ENCODE data around the gene ZCCHC14. TPM values are rescaled to one million over a fixed set of nuclear protein-coding genes. Genes with fewer than 3 reads are reported as not detected.
"Not testable (repeated sequence)": the region's sequence is repeated elsewhere in the genome, so short reads cannot be mapped to it uniquely, and the experiment has no call there.

The ZCCHC14 gene
- total RNA-seq, 1 experiment from 2014 or later, result 4.9 TPM

DNA sequence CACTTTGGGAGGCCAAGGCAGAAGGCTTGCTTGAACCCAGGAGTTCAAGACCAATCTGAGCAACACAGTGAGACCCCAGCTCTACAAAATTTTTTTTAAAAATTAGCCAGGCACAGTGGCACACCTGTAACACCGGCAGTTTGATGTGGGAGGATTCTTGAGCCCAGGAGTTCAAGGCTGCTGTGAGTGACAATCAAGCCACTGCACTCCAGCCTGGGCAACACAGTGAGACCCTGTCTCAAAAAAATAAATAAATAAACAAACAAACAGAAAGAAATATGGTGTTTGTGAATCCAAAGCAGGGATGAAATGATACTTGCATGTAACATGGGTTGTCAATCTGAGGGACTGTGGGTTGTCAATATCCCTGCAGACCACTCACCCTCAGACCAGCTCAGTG, 125.9 kb downstream of the ZCCHC14 start:
- no peak for DNase-seq (ENCODE audit: low read depth)

DNA sequence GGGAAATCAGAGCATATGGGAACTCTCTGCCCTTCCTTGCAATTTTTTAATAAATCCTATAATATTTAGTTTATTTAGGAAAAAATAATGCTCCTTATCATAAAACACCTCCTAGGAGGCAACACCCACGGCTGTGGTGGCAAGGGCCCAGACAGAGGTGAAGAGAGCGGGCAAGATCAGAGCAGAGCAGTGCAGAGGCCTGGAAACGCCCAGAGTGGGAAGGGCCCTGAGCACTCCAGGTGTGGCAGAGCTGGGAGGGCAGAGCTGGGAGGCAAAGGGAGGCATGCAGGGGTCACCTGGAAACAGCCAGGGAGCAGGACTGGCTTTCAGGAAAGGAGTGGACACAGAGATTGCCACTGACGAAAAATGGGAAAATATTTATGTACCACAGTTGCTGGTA, 126.5 kb downstream of the ZCCHC14 start:
- no peak for DNase-seq (ENCODE audit: low read depth)

DNA sequence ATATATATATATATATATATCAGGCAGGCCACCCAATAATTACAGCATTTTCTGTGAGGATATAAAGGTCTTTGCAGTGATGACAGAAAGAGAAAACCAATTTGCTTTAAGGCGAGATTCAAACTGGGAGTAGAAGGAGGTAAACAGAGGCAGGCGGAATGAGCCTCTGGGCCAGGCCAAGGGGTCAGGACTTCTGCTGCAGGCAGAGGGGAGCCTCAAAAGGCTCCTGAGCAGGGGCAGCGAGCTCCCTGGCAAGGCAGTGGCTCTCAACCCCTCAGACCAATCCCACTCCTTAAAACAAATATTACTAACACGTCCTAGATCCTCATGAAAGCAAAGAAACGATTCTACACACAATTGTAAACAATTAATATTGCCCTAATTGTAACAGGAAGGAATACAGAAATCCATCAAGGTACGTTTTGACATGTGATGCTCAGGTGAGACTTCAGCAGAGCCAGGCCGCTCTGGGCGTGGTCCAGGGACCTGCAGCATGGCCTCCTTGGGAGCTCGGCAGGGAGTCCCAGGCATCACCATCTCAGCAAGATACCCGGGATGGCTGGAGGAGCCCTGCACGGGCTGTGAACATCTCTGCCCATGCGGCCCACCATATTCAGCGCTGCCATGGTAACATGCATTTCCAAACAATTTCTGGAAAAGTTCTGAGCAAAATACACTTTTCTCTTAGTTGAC, 127.7 kb downstream of the ZCCHC14 start:
- no peak for DNase-seq (ENCODE audit: low read depth)

DNA sequence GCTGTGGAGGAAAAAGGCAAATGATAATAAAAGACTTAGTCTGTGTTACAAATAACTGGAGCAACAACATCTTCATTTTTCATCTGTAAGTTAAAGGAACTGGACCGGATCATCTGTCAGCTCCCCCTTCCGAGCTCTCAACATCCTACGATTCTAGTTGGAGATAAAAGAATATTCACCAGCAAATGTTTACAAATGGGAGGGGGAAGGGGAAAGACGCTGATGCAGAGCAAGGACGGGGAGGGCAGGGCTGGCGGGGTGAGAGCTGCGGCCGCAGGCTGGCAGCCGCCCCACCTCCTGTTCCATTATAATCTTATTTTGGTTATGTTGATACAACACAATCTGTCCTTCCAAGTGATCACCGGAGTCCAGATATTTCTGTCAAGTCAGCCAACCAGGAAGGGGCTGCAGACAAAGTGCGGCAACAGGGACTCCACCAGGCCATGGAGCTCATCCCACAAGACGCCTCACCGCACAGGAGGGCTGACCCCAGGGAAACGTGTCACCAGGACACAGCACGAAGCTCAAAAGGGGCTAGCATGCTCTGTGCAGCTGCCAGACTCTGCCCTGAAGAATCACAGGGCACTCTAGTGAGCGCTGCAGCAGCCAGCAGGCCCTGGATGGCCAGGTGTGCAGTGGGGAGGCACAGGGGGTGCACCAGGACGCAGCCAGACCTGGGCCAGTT, 128.9 kb downstream of the ZCCHC14 start:
- no peak for DNase-seq (ENCODE audit: low read depth)

DNA sequence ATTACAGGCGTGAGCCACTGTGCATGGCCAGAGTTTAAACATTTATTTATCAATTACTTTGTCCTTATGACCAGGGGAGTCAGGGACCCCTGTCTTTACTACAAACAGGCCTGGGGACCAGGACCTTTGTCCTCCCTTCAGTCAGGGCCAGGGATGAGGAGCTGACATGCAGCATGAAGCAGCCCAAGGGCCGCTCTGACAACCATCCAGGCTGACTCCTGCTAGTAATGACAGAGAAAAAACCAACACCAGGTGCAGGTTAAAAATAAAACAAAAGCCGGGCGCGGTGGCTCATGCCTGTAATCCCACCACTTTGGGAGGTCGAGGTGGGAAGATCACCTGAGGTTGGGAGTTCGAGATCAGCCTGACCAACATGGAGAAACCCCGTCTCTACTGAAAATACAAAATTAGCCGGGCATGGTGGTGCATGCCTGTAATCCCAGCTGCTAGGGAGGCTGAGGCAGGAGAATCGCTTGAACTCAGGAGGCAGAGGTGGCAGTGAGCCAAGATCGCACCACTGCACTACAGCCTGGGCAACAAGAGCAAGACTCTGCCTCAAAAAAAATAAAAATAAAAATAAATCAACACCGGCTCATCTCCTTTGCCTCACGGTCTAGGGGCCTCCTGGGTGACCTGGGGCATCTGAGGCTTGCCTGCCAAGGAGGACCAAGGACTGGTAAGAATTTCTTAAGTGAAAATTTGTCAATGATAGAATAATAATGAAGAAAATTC, 129.8 kb downstream of the ZCCHC14 start:
- not testable (repeated sequence) for DNase-seq (ENCODE audit: low read depth)

DNA sequence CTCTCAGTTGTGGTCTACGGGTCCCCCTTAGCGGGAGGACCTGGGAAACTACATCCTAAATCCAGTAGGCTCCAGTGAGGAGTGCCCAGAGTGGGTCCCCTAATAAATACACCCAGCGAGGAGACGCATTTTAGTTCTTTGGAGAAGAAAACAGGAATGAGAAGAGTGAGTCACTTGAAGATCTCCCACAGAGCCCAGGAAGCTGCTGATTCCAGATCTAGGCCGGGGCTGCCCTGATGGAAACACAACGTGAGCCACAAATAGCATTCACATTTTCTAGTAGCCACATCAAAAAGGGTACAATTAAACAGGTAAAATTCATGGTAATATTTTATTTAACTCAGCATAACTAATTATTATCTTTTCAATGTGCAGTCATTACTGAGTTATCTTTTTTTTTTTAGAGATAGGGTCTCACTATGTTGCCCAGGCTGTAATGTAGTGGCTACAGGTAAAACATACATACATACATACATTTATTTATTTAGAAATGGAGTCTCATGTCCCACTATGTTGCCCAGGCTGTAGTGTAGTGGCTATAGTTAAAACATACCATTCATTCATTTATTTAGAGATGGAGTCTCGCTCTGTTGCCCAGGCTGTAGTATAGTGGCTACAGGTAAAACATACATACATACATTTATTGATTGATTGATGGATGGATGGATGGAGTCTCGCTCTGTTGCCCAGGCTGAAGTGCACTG, 130.8 kb downstream of the ZCCHC14 start:
- no peak for DNase-seq (ENCODE audit: low read depth)

DNA sequence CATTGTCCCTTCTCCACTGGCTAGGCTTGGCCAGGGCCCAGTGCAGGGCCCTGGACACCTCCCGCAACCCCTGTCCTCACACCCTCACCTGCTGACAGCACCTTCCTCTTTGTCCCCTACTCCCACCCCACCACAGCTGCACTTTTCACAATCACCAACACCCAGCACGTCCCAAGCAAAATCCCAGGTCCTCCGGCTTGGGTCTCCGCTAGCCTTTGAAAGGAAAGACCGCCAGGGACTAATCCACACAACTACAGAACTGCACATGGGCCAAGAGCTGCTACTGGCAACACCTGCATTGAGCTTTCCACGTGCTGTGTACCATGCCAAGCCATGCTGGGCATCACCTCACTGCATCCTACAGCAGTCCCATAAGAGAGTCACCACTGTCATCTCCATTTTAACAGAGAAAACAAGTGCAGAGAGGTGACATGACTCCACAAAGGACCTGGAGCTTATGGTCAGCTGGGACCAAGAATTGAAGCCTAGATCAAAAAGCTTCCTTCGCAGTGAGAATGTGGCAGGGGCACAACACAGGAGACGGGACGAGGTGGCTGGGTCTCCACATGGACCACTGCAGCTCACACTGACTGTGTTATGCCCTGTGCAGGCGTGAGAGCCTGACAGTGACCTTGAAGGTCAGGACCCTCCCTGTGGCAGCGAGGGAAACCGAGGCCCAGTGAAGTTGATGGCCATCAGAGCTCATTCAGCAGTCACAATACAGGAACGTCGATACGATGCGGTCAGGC, 131.8 kb downstream of the ZCCHC14 start:
- DNase-seq (ENCODE audit: low read depth), result no peak

DNA sequence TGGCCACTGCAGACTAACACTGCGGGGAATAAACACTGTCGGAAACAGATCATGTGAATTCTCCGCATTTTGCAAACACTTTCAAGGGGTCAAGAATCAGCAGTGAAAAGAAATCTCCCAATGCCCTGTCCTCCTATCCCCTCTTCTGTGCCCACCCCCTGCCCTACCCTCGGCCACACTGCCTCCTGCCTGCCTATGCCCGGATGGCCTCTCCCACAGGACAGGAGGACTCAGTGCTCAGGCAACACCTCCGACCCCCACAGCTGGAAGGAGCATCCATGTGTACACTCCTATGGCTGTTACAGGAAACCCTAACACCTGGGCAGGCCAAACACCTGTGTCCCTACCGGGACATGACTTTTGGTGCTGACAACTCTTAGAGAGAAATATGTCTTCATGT, 133.7 kb downstream of the ZCCHC14 start:
- no peak for DNase-seq (ENCODE audit: low read depth)

DNA sequence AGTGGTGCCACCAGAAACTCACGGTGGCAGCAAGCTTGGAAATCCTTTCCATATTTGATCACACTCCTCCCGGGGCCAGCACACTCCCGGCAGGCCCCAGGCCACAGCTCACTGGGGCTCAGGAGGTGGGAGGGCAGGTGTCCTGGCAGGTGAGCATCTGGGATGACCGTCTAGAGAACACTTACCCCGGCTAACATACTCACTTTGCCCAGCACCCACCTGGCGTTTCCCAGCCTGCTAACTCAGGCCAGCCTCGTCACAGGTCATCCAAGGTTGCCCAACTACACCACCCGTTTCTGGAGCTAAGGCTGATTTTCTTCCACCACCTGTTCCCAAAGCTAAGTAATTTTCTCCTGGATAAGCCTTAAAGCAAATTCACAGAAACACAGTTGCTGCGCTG, 134.1 kb downstream of the ZCCHC14 start:
- no peak for DNase-seq (ENCODE audit: low read depth)

DNA sequence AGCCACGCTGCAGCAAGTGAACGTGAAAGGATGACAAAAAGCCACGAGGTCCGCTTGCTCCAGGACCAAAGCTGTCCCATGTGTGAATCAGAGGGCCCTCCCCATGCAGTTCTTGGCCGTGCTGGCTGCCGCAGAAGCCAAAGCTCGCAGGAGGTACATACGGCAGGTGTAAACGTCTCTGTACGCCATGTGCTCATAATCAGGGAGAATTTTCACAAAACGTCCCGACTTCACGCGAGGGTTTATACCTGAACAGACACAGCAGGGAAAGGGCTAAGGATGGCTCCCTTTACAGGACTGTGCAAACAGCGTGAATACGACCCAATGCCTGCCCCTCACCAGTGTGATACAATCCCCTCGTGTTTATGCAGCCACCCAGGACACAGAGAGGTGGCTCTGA, 134.6 kb downstream of the ZCCHC14 start:
- no peak for DNase-seq (ENCODE audit: low read depth)

DNA sequence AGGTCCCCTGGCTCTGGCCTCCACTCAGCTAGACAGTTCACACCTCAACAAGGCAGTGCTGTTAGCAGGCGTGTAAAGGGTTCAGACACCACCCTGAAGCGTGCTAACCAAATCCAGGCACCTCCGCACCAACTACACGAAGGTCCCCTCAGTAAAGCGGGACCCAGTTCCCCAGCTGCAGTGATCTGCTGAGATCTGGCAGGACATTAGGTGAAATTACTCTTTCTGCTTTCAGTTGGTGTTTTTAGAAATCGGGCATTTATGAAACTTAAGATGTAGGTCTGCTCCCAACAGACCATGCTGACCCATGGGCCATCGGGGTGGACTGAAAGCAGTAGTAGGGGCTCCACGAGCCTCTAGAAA, 136.4 kb downstream of the ZCCHC14 start:
- DNase-seq (ENCODE audit: low read depth), result no peak

Other genes starting within 250 kb of the ZCCHC14 start
- gene C16orf95, start 175.6 kb downstream of the ZCCHC14 start, total RNA-seq (2014; rRNA removed; shearing (Covaris generic)), result 7.0 and 9.1 TPM in 2 replicates
- 16.7 and 18.3 TPM in 2 replicates for gene FBXO31, start 109.2 kb downstream of the ZCCHC14 start, total RNA-seq (2014; rRNA removed; shearing (Covaris generic))
- gene MAP1LC3B, start 100.7 kb downstream of the ZCCHC14 start, total RNA-seq (2014; rRNA removed; shearing (Covaris generic)), result 11.5 and 50.6 TPM in 2 replicates
- not detected in 2 replicates for gene JPH3, start 109.5 kb upstream of the ZCCHC14 start, total RNA-seq (2014; rRNA removed; shearing (Covaris generic))

Measured in HT1080 (cell line).